IMR-90 (cell line): Measurements from ENCODE around the gene SLC2A13.

Experiments used
- BHLHE40 ChIP-seq: fragments of 150-350 bp; IDR thresholded peaks from 2 replicates; pipeline ENCODE4 v1.6.1; 2016; ENCODE audit warnings: mild to moderate bottlenecking, low read depth, low read length
- CHD1 ChIP-seq: IDR thresholded peaks from 2 replicates; pipeline ENCODE4 v1.6.1; 2012; ENCODE audit warnings: low read depth, low read length, improper control_type of control experiment
- FOS ChIP-seq: fragments of 150-350 bp; IDR thresholded peaks from 2 replicates; pipeline ENCODE4 v1.6.1; 2016; ENCODE audit warnings: low read depth, low read length
- MXI1 ChIP-seq: IDR thresholded peaks from 2 replicates; pipeline ENCODE4 v1.6.1; 2012; ENCODE audit warnings: low read depth, mild to moderate bottlenecking, low read length, moderate library complexity, borderline replicate concordance
- NFE2L2 ChIP-seq: fragments of 150-350 bp; IDR thresholded peaks from 2 replicates; pipeline ENCODE4 v1.6.1; 2016; ENCODE audit warnings: low read depth, mild to moderate bottlenecking, low read length
- POLR2A ChIP-seq: IDR thresholded peaks from 2 replicates; pipeline ENCODE4 v1.6.1; 2012; ENCODE audit warnings: mild to moderate bottlenecking, low read depth, low read length
- RAD21 ChIP-seq: IDR thresholded peaks from 2 replicates; pipeline ENCODE4 v1.6.1; 2012; ENCODE audit warnings: low read length, improper control_type of control experiment
- RCOR1 ChIP-seq: IDR thresholded peaks from 2 replicates; pipeline ENCODE4 v1.6.1; 2012; ENCODE audit warnings: mild to moderate bottlenecking, low read length, improper control_type of control experiment; ENCODE audit not compliant: insufficient replicate concordance
- SMC3 ChIP-seq: fragments of 150-350 bp; IDR thresholded peaks from 2 replicates; pipeline ENCODE4 v1.6.1; 2016; ENCODE audit warnings: low read depth, mild to moderate bottlenecking, antibody characterized with exemption, low read length, moderate library complexity
- TF ChIP-seq, protein P1 (sequence below): conservative IDR thresholded peaks from 2 replicates; pipeline ENCODE4 v1.5.1; 2012; ENCODE audit warnings: mild to moderate bottlenecking, low read depth, low read length, improper control_type of control experiment
- TF ChIP-seq, protein P2 (sequence below): fragments of 150-350 bp; IDR thresholded peaks from 2 replicates; pipeline ENCODE4 v1.6.1; 2017; ENCODE audit warnings: mild to moderate bottlenecking, antibody characterized with exemption, low read length, low read depth
- TF ChIP-seq, protein P3 (sequence below): fragments of 150-350 bp; IDR thresholded peaks from 2 replicates; pipeline ENCODE4 v1.6.1; 2016; ENCODE audit warnings: low read depth, mild to moderate bottlenecking, low read length, moderate library complexity, borderline replicate concordance

DNA sequence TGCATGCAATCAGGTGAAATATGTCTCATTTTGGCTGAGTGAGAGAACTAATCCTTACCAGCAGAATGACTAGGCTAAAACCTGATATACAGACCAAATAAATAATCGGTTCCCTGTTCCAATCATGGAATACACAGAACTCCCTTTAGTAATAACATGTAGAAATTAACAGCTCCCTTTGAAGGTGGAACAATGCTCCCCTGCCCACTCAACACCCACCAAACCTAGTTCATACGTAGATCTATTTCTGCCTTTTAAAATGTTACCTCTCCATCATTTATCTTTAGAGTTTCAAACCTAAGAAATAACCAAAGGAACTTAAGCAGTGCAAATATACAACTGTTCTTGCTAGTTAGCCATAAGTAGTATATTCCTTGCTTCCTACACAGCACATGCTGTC, 332.6 kb downstream of the SLC2A13 start:
- no peak for TF ChIP-seq RCOR1
- TF ChIP-seq FOS, result no peak
- no peak for TF ChIP-seq POLR2A
- TF ChIP-seq, protein P1, sequence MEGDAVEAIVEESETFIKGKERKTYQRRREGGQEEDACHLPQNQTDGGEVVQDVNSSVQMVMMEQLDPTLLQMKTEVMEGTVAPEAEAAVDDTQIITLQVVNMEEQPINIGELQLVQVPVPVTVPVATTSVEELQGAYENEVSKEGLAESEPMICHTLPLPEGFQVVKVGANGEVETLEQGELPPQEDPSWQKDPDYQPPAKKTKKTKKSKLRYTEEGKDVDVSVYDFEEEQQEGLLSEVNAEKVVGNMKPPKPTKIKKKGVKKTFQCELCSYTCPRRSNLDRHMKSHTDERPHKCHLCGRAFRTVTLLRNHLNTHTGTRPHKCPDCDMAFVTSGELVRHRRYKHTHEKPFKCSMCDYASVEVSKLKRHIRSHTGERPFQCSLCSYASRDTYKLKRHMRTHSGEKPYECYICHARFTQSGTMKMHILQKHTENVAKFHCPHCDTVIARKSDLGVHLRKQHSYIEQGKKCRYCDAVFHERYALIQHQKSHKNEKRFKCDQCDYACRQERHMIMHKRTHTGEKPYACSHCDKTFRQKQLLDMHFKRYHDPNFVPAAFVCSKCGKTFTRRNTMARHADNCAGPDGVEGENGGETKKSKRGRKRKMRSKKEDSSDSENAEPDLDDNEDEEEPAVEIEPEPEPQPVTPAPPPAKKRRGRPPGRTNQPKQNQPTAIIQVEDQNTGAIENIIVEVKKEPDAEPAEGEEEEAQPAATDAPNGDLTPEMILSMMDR, result no peak
- TF ChIP-seq NFE2L2, result no peak
- TF ChIP-seq, protein P2, sequence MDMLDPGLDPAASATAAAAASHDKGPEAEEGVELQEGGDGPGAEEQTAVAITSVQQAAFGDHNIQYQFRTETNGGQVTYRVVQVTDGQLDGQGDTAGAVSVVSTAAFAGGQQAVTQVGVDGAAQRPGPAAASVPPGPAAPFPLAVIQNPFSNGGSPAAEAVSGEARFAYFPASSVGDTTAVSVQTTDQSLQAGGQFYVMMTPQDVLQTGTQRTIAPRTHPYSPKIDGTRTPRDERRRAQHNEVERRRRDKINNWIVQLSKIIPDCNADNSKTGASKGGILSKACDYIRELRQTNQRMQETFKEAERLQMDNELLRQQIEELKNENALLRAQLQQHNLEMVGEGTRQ, result no peak
- no peak for TF ChIP-seq MXI1
- no peak for TF ChIP-seq RAD21
- TF ChIP-seq SMC3, result no peak
- TF ChIP-seq, protein P3, sequence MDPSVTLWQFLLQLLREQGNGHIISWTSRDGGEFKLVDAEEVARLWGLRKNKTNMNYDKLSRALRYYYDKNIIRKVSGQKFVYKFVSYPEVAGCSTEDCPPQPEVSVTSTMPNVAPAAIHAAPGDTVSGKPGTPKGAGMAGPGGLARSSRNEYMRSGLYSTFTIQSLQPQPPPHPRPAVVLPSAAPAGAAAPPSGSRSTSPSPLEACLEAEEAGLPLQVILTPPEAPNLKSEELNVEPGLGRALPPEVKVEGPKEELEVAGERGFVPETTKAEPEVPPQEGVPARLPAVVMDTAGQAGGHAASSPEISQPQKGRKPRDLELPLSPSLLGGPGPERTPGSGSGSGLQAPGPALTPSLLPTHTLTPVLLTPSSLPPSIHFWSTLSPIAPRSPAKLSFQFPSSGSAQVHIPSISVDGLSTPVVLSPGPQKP, result no peak
- TF ChIP-seq BHLHE40, result no peak
- TF ChIP-seq CHD1, result no peak
